H1 (cell line): ENCODE measurements around the gene FPGS. TPM values are rescaled to one million over a fixed set of nuclear protein-coding genes. Genes with fewer than 3 reads are reported as not detected.

Experiments
- CTCF ChIA-PET: fragments of 300-600 bp; sonication (Branson Sonifier 250); formaldehyde crosslinking; loops from one replicate; lab custom pipeline; 2021; ENCODE audit not compliant: partially characterized antibody; lab: Charles Lee
- POLR2A ChIA-PET: fragments of 300-600 bp; sonication (Branson Sonifier 250); formaldehyde crosslinking; loops from one replicate; lab custom pipeline; 2021; ENCODE audit warnings: inconsistent platforms; ENCODE audit not compliant: partially characterized antibody; lab: Charles Lee
- DNase-seq, 2 experiments: peaks; one replicate each; pipeline versions ENCODE4 v3.0.0 to v3.0.0-alpha.2; 2010 to 2022; ENCODE audit warnings: low spot score in 2 of 2, low read depth in 1 of 2, mixed read lengths in 1 of 2
- FAIRE-seq: peaks from 2 replicates; lab custom pipeline; 2011; peaks lifted over from hg19 to GRCh38; lab: Jason Lieb, UNC
- H2AFZ ChIP-seq: 2 replicates; pipeline ENCODE4 v1.8.1; 2012; ENCODE audit warnings: low read length, inconsistent platforms
- H2AK5ac ChIP-seq: 2 replicates; pipeline ENCODE4 v1.6.1; 2013; ENCODE audit warnings: low read depth, low read length
- H2BK120ac ChIP-seq: replicated peaks from 2 replicates; pipeline ENCODE3; 2013; ENCODE audit warnings: low read depth, low read length, inconsistent platforms
- H2BK12ac ChIP-seq: 2 replicates; pipeline ENCODE4 v1.6.1; 2013; ENCODE audit warnings: low read depth, low read length
- H2BK15ac ChIP-seq: 2 replicates; pipeline ENCODE4 v1.6.1; 2013; ENCODE audit warnings: low read length
- H2BK20ac ChIP-seq: 2 replicates; pipeline ENCODE4 v1.6.1; 2013; ENCODE audit warnings: low read length
- H2BK5ac ChIP-seq: 2 replicates; pipeline ENCODE4 v1.6.1; 2013; ENCODE audit warnings: low read depth, low read length
- H3K14ac ChIP-seq: 2 replicates; pipeline ENCODE4 v1.6.1; 2013; ENCODE audit warnings: inconsistent platforms; ENCODE audit not compliant: insufficient read length
- H3K18ac ChIP-seq: 2 replicates; pipeline ENCODE4 v1.6.1; 2013; ENCODE audit warnings: low read length; ENCODE audit errors: extremely low read depth
- H3K23ac ChIP-seq: 2 replicates; pipeline ENCODE4 v1.6.1; 2013; ENCODE audit warnings: inconsistent platforms; ENCODE audit not compliant: insufficient read length
- H3K23me2 ChIP-seq: 2 replicates; pipeline ENCODE4 v1.6.1; 2013; ENCODE audit warnings: low read depth, low read length
- H3K27ac ChIP-seq: 2 replicates; pipeline ENCODE4 v1.6.1; 2011; ENCODE audit warnings: low read depth, low read length, inconsistent platforms
- H3K27me3 ChIP-seq, 4 experiments: replicated peaks in 1 of 4; 1 replicate in 1 of 4; 2 replicates in 3 of 4; pipeline versions ENCODE4 v1.6.1 to v1.8.1; 2011 to 2013; ENCODE audit warnings: low read length in 3 of 4, mild to moderate bottlenecking in 3 of 4, inconsistent platforms in 2 of 4, mixed read lengths in 2 of 4, moderate library complexity in 1 of 4; ENCODE audit not compliant: control insufficient read depth in 3 of 4, insufficient read depth in 3 of 4; ENCODE audit errors: extremely low read depth in 1 of 4
- H3K36me3 ChIP-seq, 4 experiments: 2 replicates each; pipeline versions ENCODE4 v1.6.1 to v1.8.1; 2011 to 2013; ENCODE audit warnings: mild to moderate bottlenecking in 4 of 4, low read length in 3 of 4, moderate library complexity in 2 of 4, control low read depth in 1 of 4, inconsistent platforms in 1 of 4; ENCODE audit not compliant: insufficient read depth in 4 of 4, control insufficient read depth in 2 of 4
- H3K4ac ChIP-seq: replicated peaks from 2 replicates; pipeline ENCODE3; 2013; ENCODE audit warnings: low read length, low read depth, mixed read lengths, inconsistent platforms; ENCODE audit not compliant: insufficient read length
- H3K4me1 ChIP-seq, 4 experiments: replicated peaks in 1 of 4; 1 replicate in 1 of 4; 2 replicates in 3 of 4; pipeline versions ENCODE4 v1.6.1 to v1.8.1; 2011 to 2013; ENCODE audit warnings: low read length in 3 of 4, inconsistent platforms in 2 of 4, mixed read lengths in 1 of 4; ENCODE audit not compliant: insufficient read depth in 4 of 4, control insufficient read depth in 3 of 4
- H3K4me2 ChIP-seq, 2 experiments: 2 replicates each; pipeline versions ENCODE4 v1.6.1 to v1.8.1; 2011 to 2013; ENCODE audit warnings: low read depth in 2 of 2, low read length in 2 of 2, control low read depth in 1 of 2, inconsistent platforms in 1 of 2, mild to moderate bottlenecking in 1 of 2; ENCODE audit not compliant: insufficient read depth in 1 of 2
- H3K4me3 ChIP-seq, 4 experiments: fragments of 200-600, 300-600 bp in 1 of 4; sonication (generic), shearing (Covaris generic), sonication (Bioruptor Twin) in 1 of 4; 2 replicates each; pipeline versions ENCODE4 v1.5.1 to v1.8.1; 2011 to 2016; ENCODE audit warnings: low read length in 4 of 4, low read depth in 3 of 4, control low read depth in 2 of 4, inconsistent platforms in 2 of 4, mild to moderate bottlenecking in 2 of 4, mixed read lengths in 1 of 4, moderate library complexity in 1 of 4; ENCODE audit not compliant: insufficient read depth in 2 of 4; ENCODE audit errors: extremely low read depth in 1 of 4
- H3K56ac ChIP-seq: replicated peaks from 2 replicates; pipeline ENCODE3; 2013; ENCODE audit warnings: low read depth, mild to moderate bottlenecking, mixed read lengths, low read length, inconsistent platforms; ENCODE audit not compliant: insufficient read length
- H3K79me1 ChIP-seq: 2 replicates; pipeline ENCODE4 v1.6.1; 2013; ENCODE audit warnings: low read depth, low read length, control low read depth
- H3K79me2 ChIP-seq, 2 experiments: 2 replicates each; pipeline versions ENCODE4 v1.6.1 to v1.8.1; 2012 to 2013; ENCODE audit warnings: low read length in 2 of 2, mild to moderate bottlenecking in 2 of 2, inconsistent platforms in 1 of 2; ENCODE audit not compliant: insufficient read depth in 2 of 2, control insufficient read depth in 1 of 2
- H3K9ac ChIP-seq, 4 experiments: replicated peaks in 1 of 4; 1 replicate in 1 of 4; 2 replicates in 3 of 4; pipeline versions ENCODE4 v1.6.1 to v1.8.1; 2011 to 2013; ENCODE audit warnings: low read depth in 3 of 4, low read length in 3 of 4, control low read depth in 2 of 4, mild to moderate bottlenecking in 2 of 4, moderate library complexity in 2 of 4, inconsistent platforms in 1 of 4; ENCODE audit errors: extremely low read depth in 1 of 4
- H3K9me3 ChIP-seq, 2 experiments: 2 replicates each; pipeline versions ENCODE4 v1.6.1 to v1.8.1; 2012 to 2013; ENCODE audit warnings: mild to moderate bottlenecking in 2 of 2, moderate library complexity in 2 of 2, control low read depth in 1 of 2, inconsistent platforms in 1 of 2, low read depth in 1 of 2, low read length in 1 of 2, mixed read lengths in 1 of 2; ENCODE audit not compliant: insufficient read depth in 2 of 2
- H4K20me1 ChIP-seq, 2 experiments: replicated peaks in 1 of 2; 2 replicates each; pipeline versions ENCODE3 to v1.8.1; 2011 to 2013; ENCODE audit warnings: inconsistent platforms in 2 of 2, low read length in 2 of 2, mild to moderate bottlenecking in 1 of 2; ENCODE audit not compliant: insufficient read depth in 2 of 2, control insufficient read depth in 1 of 2
- H4K5ac ChIP-seq: 2 replicates; pipeline ENCODE4 v1.6.1; 2013; ENCODE audit warnings: low read length, low read depth, mixed read lengths, inconsistent platforms; ENCODE audit not compliant: insufficient read length
- H4K8ac ChIP-seq: 2 replicates; pipeline ENCODE4 v1.8.0; 2013; ENCODE audit warnings: mild to moderate bottlenecking, moderate library complexity, low read length, inconsistent platforms; ENCODE audit not compliant: insufficient read depth; ENCODE audit errors: extremely low read depth
- H4K91ac ChIP-seq: replicated peaks from 2 replicates; pipeline ENCODE3; 2013; ENCODE audit warnings: low read length, mixed read lengths, inconsistent platforms; ENCODE audit not compliant: insufficient read length
- RFX5 ChIP-seq: IDR thresholded peaks from 2 replicates; pipeline ENCODE4 v1.6.1; 2011; ENCODE audit warnings: low read depth, low read length, improper control_type of control experiment, borderline replicate concordance
- WGBS, 2 experiments: shearing (Covaris generic) in 1 of 2; methylation state at CpG; one replicate each; pipeline versions ENCODE4 v1.1.6 to v1.1.7; 2013 to 2015; ENCODE audit warnings: low lambda C conversion rate in 2 of 2, mixed read lengths in 2 of 2, inconsistent platforms in 1 of 2, low coverage in 1 of 2, missing lambda C conversion rate in 1 of 2; ENCODE audit not compliant: insufficient replicate concordance in 2 of 2, insufficient coverage in 1 of 2, insufficient read length in 1 of 2; ENCODE audit errors: extremely low coverage in 1 of 2, missing lambda C conversion rate in 1 of 2; 5-methylcytosine and 5-hydroxymethylcytosine counted together
- polyA plus RNA-seq, 7 experiments: library from polyadenylated mRNA; depleted of rRNA in 3 of 7; stranded (reverse) in 5 of 7; unstranded in 2 of 7; fragments of >200 nt in 5 of 7; fragments of 200-250 nt in 2 of 7; gene quantifications; 1 replicate in 5 of 7; 2 replicates in 1 of 7; 4 replicates in 1 of 7; pipeline versions ENCODE4 v1.2.1 to v1.2.3, GENCODE V29; 2011 to 2013; ENCODE audit warnings: missing spikeins in 2 of 7, mixed read lengths in 2 of 7
- total RNA-seq: library from RNA; stranded (reverse); fragmentation: NEBNext Ultra II Directional; extraction: Animal tissue kit (Norgen Biotek cat#: 25700); gene quantifications from 2 replicates; pipeline ENCODE4 v1.2.1, GENCODE V29; 2021

FPGS gene
- total and polyA plus RNA-seq, 2 of the 8 experiments (the other 6 are each of a cell fraction or from before 2014, with no cell fraction given) = 62.4 to 83.0 TPM

DNA sequence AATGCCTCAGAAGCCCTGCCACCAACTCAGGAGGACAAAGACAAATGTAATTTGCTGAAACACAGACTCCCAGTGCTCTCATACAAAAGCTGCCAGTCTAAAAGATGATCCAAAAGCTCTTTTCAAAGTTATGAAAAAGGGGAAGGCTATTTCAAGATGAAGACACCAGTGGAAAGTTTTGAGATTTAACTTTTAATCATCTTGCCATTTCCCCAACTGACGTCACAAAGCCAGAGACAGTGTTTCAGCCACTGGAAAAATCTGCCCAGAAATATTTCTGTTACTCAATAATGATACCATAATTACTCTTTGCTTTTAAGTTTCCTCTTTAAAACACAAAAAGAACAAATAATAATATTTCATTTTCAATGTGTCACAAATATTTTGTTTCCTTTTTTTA lies 30.9 kb downstream of the FPGS start:
- no peak overlapping the region for H2BK12ac ChIP-seq
- H4K8ac ChIP-seq = no peak overlapping the region
- no peaks in the 10 kb centered on the region for H3K23me2 ChIP-seq
- no peak overlapping the region for H3K4me3 ChIP-seq
- no peak overlapping the region for H4K91ac ChIP-seq
- H3K18ac ChIP-seq = no peak overlapping the region
- no peaks in the 10 kb centered on the region for H4K20me1 ChIP-seq
- DNase-seq = no peak
- no peak overlapping the region for H2BK120ac ChIP-seq
- no peaks in the 10 kb centered on the region for H3K36me3 ChIP-seq
- H2BK5ac ChIP-seq = no peak overlapping the region
- no peaks in the 10 kb centered on the region for H3K79me2 ChIP-seq
- H2BK15ac ChIP-seq = no peak overlapping the region
- H3K9me3 ChIP-seq = no peaks in the 10 kb centered on the region
- no peak overlapping the region for H3K56ac ChIP-seq
- no peak overlapping the region for H3K9ac ChIP-seq
- H3K4me1 ChIP-seq = peaks cover 0 to 7% (median 3%) of the 10 kb centered on the region in 4 experiments; a peak in 4 of 7 replicates
- no peak overlapping the region for H2AFZ ChIP-seq
- POLR2A ChIA-PET = interaction anchor here (0.8 to 1.6 kb wide), 2 partner anchors 9 to 16 kb away, joined by 3 read pairs; no protein-coding TSS in a partner anchor
- H3K27ac ChIP-seq = no peak overlapping the region
- CTCF ChIA-PET = interaction anchor here (1.0 to 7.9 kb wide), 4 partner anchors 19 to 40 kb away, joined by 3 to 51 read pairs (median 4); no protein-coding TSS in a partner anchor
- H3K4me2 ChIP-seq = no peak overlapping the region
- H3K27me3 ChIP-seq = no peaks in the 10 kb centered on the region
- H3K4ac ChIP-seq = no peak overlapping the region
- no peak for FAIRE-seq
- no peak overlapping the region for H4K5ac ChIP-seq
- no peaks in the 10 kb centered on the region for H3K79me1 ChIP-seq
- no peak overlapping the region for H3K23ac ChIP-seq
- 90% methylated on average over 1 of the region's 1 CpG; no CpG with 5 or more reads in 1 of the 2 experiments for WGBS, 2 experiments
- H3K14ac ChIP-seq = no peak overlapping the region
- H2BK20ac ChIP-seq = no peak overlapping the region
- no peak overlapping the region for H2AK5ac ChIP-seq
- TF ChIP-seq RFX5 = no peak
